Liver (tissue), 9 donors: ENCODE data around the gene UGT1A4. TPM values are rescaled to one million over a fixed set of nuclear protein-coding genes. Genes with fewer than 3 reads are reported as not detected.
A peak's percentile ranks its signal among the peaks of the same experiment; 100 is the strongest.

Source experiments
- DNase-seq: peaks from one replicate; pipeline ENCODE4 v3.0.0-alpha.2; 2017; ENCODE audit warnings: low spot score
- H3K27ac ChIP-seq, 2 donors: one replicate each; pipeline ENCODE4 v1.7.0; 2013; ENCODE audit warnings: inconsistent platforms in 2 of 2, low read length in 2 of 2, control low read depth in 1 of 2, low read depth in 1 of 2, mild to moderate bottlenecking in 1 of 2
- H3K27me3 ChIP-seq, 4 donors: one replicate each; pipeline versions ENCODE4 v1.6.1 to v1.7.0; 2013; ENCODE audit warnings: low read length in 3 of 4, inconsistent platforms in 1 of 4, mild to moderate bottlenecking in 1 of 4, moderate library complexity in 1 of 4; ENCODE audit not compliant: control insufficient read depth in 4 of 4, insufficient read depth in 4 of 4
- H3K36me3 ChIP-seq, 4 donors: one replicate each; pipeline versions ENCODE4 v1.6.1 to v1.7.0; 2013; ENCODE audit warnings: low read length in 3 of 4, mild to moderate bottlenecking in 3 of 4, low read depth in 1 of 4, moderate library complexity in 1 of 4; ENCODE audit not compliant: control insufficient read depth in 4 of 4, insufficient read depth in 3 of 4
- H3K4me1 ChIP-seq, 4 donors: one replicate each; pipeline versions ENCODE4 v1.6.1 to v1.7.0; 2013; ENCODE audit warnings: low read length in 3 of 4, mild to moderate bottlenecking in 3 of 4, moderate library complexity in 1 of 4; ENCODE audit not compliant: control insufficient read depth in 4 of 4, insufficient read depth in 4 of 4
- H3K4me3 ChIP-seq, 3 donors: one replicate each; pipeline versions ENCODE4 v1.6.1 to v1.7.0; 2013; ENCODE audit warnings: low read length in 3 of 3, control low read depth in 1 of 3, low read depth in 1 of 3, mild to moderate bottlenecking in 1 of 3
- H3K9ac ChIP-seq, 2 donors: one replicate each; pipeline ENCODE4 v1.7.0; 2013; ENCODE audit warnings: low read length in 2 of 2, mild to moderate bottlenecking in 2 of 2, moderate library complexity in 2 of 2, control low read depth in 1 of 2, low read depth in 1 of 2
- H3K9me3 ChIP-seq, 4 donors: one replicate each; pipeline versions ENCODE4 v1.6.1 to v1.7.0; 2013; ENCODE audit warnings: low read length in 3 of 4; ENCODE audit not compliant: control insufficient read depth in 4 of 4
- ATF3 ChIP-seq: IDR thresholded peaks from 2 replicates; pipeline ENCODE4 v1.6.1; 2016; ENCODE audit warnings: antibody characterized with exemption
- CTCF ChIP-seq: fragments of 150-350 bp; IDR thresholded peaks from 2 replicates; pipeline ENCODE4 v1.5.1; 2017; ENCODE audit warnings: improper control_type of control experiment, low read depth, low read length; ENCODE audit not compliant: missing input control
- EGR1 ChIP-seq, 2 donors: IDR thresholded peaks; 2 replicates each; pipeline ENCODE4 v1.6.1; 2016 to 2018; ENCODE audit warnings: antibody characterized with exemption in 2 of 2, low read depth in 2 of 2
- FOXA1 ChIP-seq: IDR thresholded peaks from 2 replicates; pipeline ENCODE4 v1.6.1; 2016; ENCODE audit warnings: antibody characterized with exemption
- FOXA2 ChIP-seq: IDR thresholded peaks from 2 replicates; pipeline ENCODE4 v1.6.1; 2016; ENCODE audit warnings: antibody characterized with exemption
- GABPA ChIP-seq, 2 donors: IDR thresholded peaks in 1 of 2; conservative IDR thresholded peaks in 1 of 2; 2 replicates each; pipeline ENCODE4 v1.6.1; 2016; ENCODE audit warnings: antibody characterized with exemption in 2 of 2, mild to moderate bottlenecking in 1 of 2, moderate library complexity in 1 of 2
- HNF4A ChIP-seq, 2 donors: conservative IDR thresholded peaks; 2 replicates each; pipeline ENCODE4 v1.6.1; 2016; ENCODE audit warnings: antibody characterized with exemption in 2 of 2, mild to moderate bottlenecking in 2 of 2
- HNF4G ChIP-seq: IDR thresholded peaks from 2 replicates; pipeline ENCODE4 v1.6.1; 2016; ENCODE audit warnings: antibody characterized with exemption
- JUND ChIP-seq, 2 donors: IDR thresholded peaks; 2 replicates each; pipeline ENCODE4 v1.6.1; 2016; ENCODE audit warnings: antibody characterized with exemption in 2 of 2
- MAX ChIP-seq: IDR thresholded peaks from 2 replicates; pipeline ENCODE4 v1.6.1; 2016; ENCODE audit warnings: antibody characterized with exemption
- RAD21 ChIP-seq, 2 donors: IDR thresholded peaks; 2 replicates each; pipeline ENCODE4 v1.6.1; 2016; ENCODE audit warnings: antibody characterized with exemption in 2 of 2, mild to moderate bottlenecking in 2 of 2
- REST ChIP-seq: IDR thresholded peaks from 2 replicates; pipeline ENCODE4 v1.6.1; 2016; ENCODE audit warnings: antibody characterized with exemption, mild to moderate bottlenecking
- RXRA ChIP-seq, 2 donors: IDR thresholded peaks; 2 replicates each; pipeline ENCODE4 v1.6.1; 2017 to 2018; ENCODE audit warnings: antibody characterized with exemption in 2 of 2, mild to moderate bottlenecking in 1 of 2
- SP1 ChIP-seq: IDR thresholded peaks from 2 replicates; pipeline ENCODE4 v1.6.1; 2018; ENCODE audit warnings: antibody characterized with exemption, mild to moderate bottlenecking
- TAF1 ChIP-seq: conservative IDR thresholded peaks from 2 replicates; pipeline ENCODE4 v1.6.1; 2016; ENCODE audit warnings: antibody characterized with exemption, mild to moderate bottlenecking
- YY1 ChIP-seq: IDR thresholded peaks from 2 replicates; pipeline ENCODE4 v1.6.1; 2016; ENCODE audit warnings: antibody characterized with exemption, mild to moderate bottlenecking
- ZBTB33 ChIP-seq: IDR thresholded peaks from 2 replicates; pipeline ENCODE4 v1.6.1; 2016; ENCODE audit warnings: antibody characterized with exemption
- WGBS: extraction: QIAGEN DNeasy Blood & Tissue Kit; methylation state at CpG from one replicate; pipeline ENCODE4 v1.1.7; 2013; 5-methylcytosine and 5-hydroxymethylcytosine counted together
- polyA plus RNA-seq, 2 donors: library from polyadenylated mRNA; stranded (reverse) in 1 of 2; unstranded in 1 of 2; fragments of 200-250 nt in 1 of 2; fragments of >200 nt in 1 of 2; fragmentation: Nextera tagmentation in 1 of 2; extraction: Ambion mirVana in 1 of 2; gene quantifications; one replicate each; pipeline versions ENCODE4 v1.2.1 to v1.2.3, GENCODE V29; 2013 to 2015
- total RNA-seq, 2 donors: library from RNA; depleted of rRNA; stranded (reverse); fragments of >200 nt; gene quantifications; one replicate each; pipeline ENCODE4 v1.2.3, GENCODE V29; 2014
- donor health status: healthy.
- donor health status: healthy.
- donor health status: healthy.
- donor health status: healthy.
- donor health status: healthy.

UGT1A4 gene
- total and polyA plus RNA-seq, 4 donors: 103 to 446 (median 136) TPM; not detected in 1

- H3K27me3 ChIP-seq: no peaks in the 10 kb centered on the region
- H3K9me3 ChIP-seq: no peaks in the 10 kb centered on the region
- no peak for TF ChIP-seq YY1
- TF ChIP-seq EGR1 (IDR thresholded peaks at IDR 0.05; ENCODE audit: low read depth in 2 of 2): no peak
- no peak for TF ChIP-seq JUND (IDR thresholded peaks at IDR 0.05)
- no peak for TF ChIP-seq REST
- TF ChIP-seq ZBTB33: no peak
- no peak for TF ChIP-seq ATF3
- TF ChIP-seq RAD21 (IDR thresholded peaks at IDR 0.05): no peak
- no peak for TF ChIP-seq GABPA (IDR thresholded peaks at IDR 0.05 in 1 of 2, conservative IDR thresholded peaks at IDR 0.05 in 1 of 2)
- no peak for TF ChIP-seq HNF4A (conservative IDR thresholded peaks at IDR 0.05)
- no peak for TF ChIP-seq RXRA (IDR thresholded peaks at IDR 0.05)
- no peak for TF ChIP-seq MAX
- TF ChIP-seq SP1: no peak
- TF ChIP-seq TAF1: no peak
- no peak for TF ChIP-seq HNF4G
- no peak for TF ChIP-seq FOXA2
- no peak for TF ChIP-seq FOXA1
- H3K36me3 ChIP-seq: no peaks in the 10 kb centered on the region
- H3K27ac ChIP-seq: no peak overlapping the region
- 80% methylated on average over 7 of the region's 7 CpGs for WGBS
- H3K9ac ChIP-seq: no peak overlapping the region
- peak; percentile 12 for DNase-seq
- H3K4me3 ChIP-seq: no peak overlapping the region
- H3K4me1 ChIP-seq: no peaks in the 10 kb centered on the region
Measured at GRCh38 chr2:233800208-233800607, 81.7 kb downstream of the UGT1A4 start.

- peak; percentile 27 for DNase-seq
Measured at GRCh38 chr2:233801357-233802131, 83.0 kb downstream of the UGT1A4 start.

More at GRCh38 chr2:233801357-233802131, 83.0 kb downstream of the UGT1A4 start:
- TF ChIP-seq HNF4A (conservative IDR thresholded peaks at IDR 0.05): no peak
- TF ChIP-seq RXRA (IDR thresholded peaks at IDR 0.05): no peak
- TF ChIP-seq YY1: no peak
- TF ChIP-seq JUND (IDR thresholded peaks at IDR 0.05): no peak
- no peak for TF ChIP-seq CTCF
- Histone ChIP-seq H3K4me3 (no peak overlapping the region), H3K4me1 (no peaks in the 10 kb centered on the region), H3K27ac (no peak overlapping the region), H3K9me3 (no peaks in the 10 kb centered on the region), H3K36me3 (no peaks in the 10 kb centered on the region), H3K27me3 (no peaks in the 10 kb centered on the region), H3K9ac (no peak overlapping the region)
- 81% methylated on average over 9 of the region's 9 CpGs for WGBS
